GM23338 (cell line): ENCODE data around the gene IKZF1. TPM values are rescaled to one million over a fixed set of nuclear protein-coding genes. Genes with fewer than 3 reads are reported as not detected.

ENCODE experiments used
- ATAC-seq: fragments of 200-7000 bp; cut with Tn5 transposase; 3 replicates; pipeline ENCODE4 v1.9.1; 2020
- DNase-seq: peaks from one replicate; pipeline ENCODE4 v3.0.0-alpha.2; 2015; ENCODE audit warnings: low spot score
- H2AFZ ChIP-seq: fragments of 200-600 bp; sonication (generic); 2 replicates; pipeline ENCODE4 v1.8.0; 2016; ENCODE audit warnings: antibody characterized with exemption, mild to moderate bottlenecking, moderate library complexity
- H3F3A ChIP-seq: fragments of 200-600 bp; sonication (generic); replicated peaks from 2 replicates; pipeline ENCODE4 v1.8.0; 2017; ENCODE audit warnings: antibody characterized with exemption, mixed run types, low read depth
- H3K27ac ChIP-seq: fragments of 200-600 bp; sonication (generic); 2 replicates; pipeline ENCODE4 v1.6.1; 2016; ENCODE audit warnings: low read depth
- H3K27me3 ChIP-seq: fragments of 200-600 bp; sonication (generic); 2 replicates; pipeline ENCODE4 v1.8.0; 2016; ENCODE audit warnings: mild to moderate bottlenecking, mixed run types, moderate library complexity; ENCODE audit not compliant: insufficient read depth
- H3K36me3 ChIP-seq: fragments of 200-600 bp; sonication (generic); 2 replicates; pipeline ENCODE4 v1.8.0; 2016; ENCODE audit warnings: mild to moderate bottlenecking; ENCODE audit not compliant: insufficient read depth
- H3K4me1 ChIP-seq: fragments of 200-600 bp; sonication (generic); 2 replicates; pipeline ENCODE4 v1.8.0; 2016; ENCODE audit warnings: mild to moderate bottlenecking, moderate library complexity; ENCODE audit not compliant: insufficient read depth
- H3K4me2 ChIP-seq: fragments of 200-600 bp; sonication (generic); 2 replicates; pipeline ENCODE4 v1.7.1; 2017; ENCODE audit warnings: mixed run types
- H3K4me3 ChIP-seq: fragments of 200-600 bp; sonication (generic); 2 replicates; pipeline ENCODE4 v1.6.1; 2016; ENCODE audit warnings: mixed run types
- H3K79me2 ChIP-seq: fragments of 200-600 bp; sonication (generic); replicated peaks from 2 replicates; pipeline ENCODE4 v1.8.0; 2017; ENCODE audit warnings: mild to moderate bottlenecking; ENCODE audit not compliant: insufficient read depth
- H3K9me2 ChIP-seq: fragments of 200-600 bp; sonication (generic); 2 replicates; pipeline ENCODE4 v1.8.0; 2017; ENCODE audit not compliant: insufficient read depth
- H4K20me1 ChIP-seq: fragments of 200-600 bp; sonication (generic); replicated peaks from 2 replicates; pipeline ENCODE4 v1.8.0; 2017; ENCODE audit warnings: mild to moderate bottlenecking; ENCODE audit not compliant: insufficient read depth
- H3K27ac Mint-ChIP-seq: 2 replicates; pipeline ENCODE4 v1.8.0; 2020; ENCODE audit warnings: inconsistent platforms, mild to moderate bottlenecking, moderate library complexity, mixed read lengths
- H3K27me3 Mint-ChIP-seq: 3 replicates; pipeline ENCODE4 v1.8.0; 2022; ENCODE audit warnings: low read depth, mild to moderate bottlenecking, moderate library complexity, mixed read lengths, inconsistent platforms; ENCODE audit not compliant: insufficient read depth, poor library complexity
- H3K36me3 Mint-ChIP-seq: 3 replicates; pipeline ENCODE4 v1.8.0; 2021; ENCODE audit warnings: low read depth, mild to moderate bottlenecking, inconsistent platforms, moderate library complexity, mixed read lengths
- H3K4me1 Mint-ChIP-seq: 3 replicates; pipeline ENCODE4 v1.8.0; 2020; ENCODE audit warnings: mild to moderate bottlenecking, inconsistent platforms, mixed read lengths
- H3K4me3 Mint-ChIP-seq: 3 replicates; pipeline ENCODE4 v1.8.0; 2021; ENCODE audit warnings: moderate library complexity, mild to moderate bottlenecking, inconsistent platforms, mixed read lengths
- H3K9me3 Mint-ChIP-seq: 3 replicates; pipeline ENCODE4 v1.8.0; 2020; ENCODE audit warnings: moderate library complexity, mild to moderate bottlenecking, inconsistent platforms, mixed read lengths
- EZH2 ChIP-seq: fragments of 200-600 bp; sonication (generic); IDR thresholded peaks from one replicate; pipeline ENCODE4 v1.8.0; 2017; ENCODE audit warnings: antibody characterized with exemption, mild to moderate bottlenecking, low read depth; ENCODE audit not compliant: unreplicated experiment
- EZH2phosphoT487 ChIP-seq: fragments of 200-600 bp; sonication (generic); IDR thresholded peaks from one replicate; pipeline ENCODE4 v1.8.1; 2018; ENCODE audit warnings: antibody characterized with exemption; ENCODE audit not compliant: unreplicated experiment
- JUNB ChIP-seq: IDR thresholded peaks from one replicate; pipeline ENCODE4 v1.6.1; 2016; ENCODE audit warnings: antibody characterized with exemption; ENCODE audit not compliant: unreplicated experiment
- POLR2AphosphoS5 ChIP-seq: IDR thresholded peaks from 2 replicates; pipeline ENCODE4 v1.6.1; 2016; ENCODE audit warnings: antibody characterized with exemption, low read depth
- STAT1 ChIP-seq: IDR thresholded peaks from one replicate; pipeline ENCODE4 v1.6.1; 2016; ENCODE audit warnings: antibody characterized with exemption; ENCODE audit not compliant: unreplicated experiment
- ZNF114 ChIP-seq: fragments of 250-450 bp; sonication (Bioruptor Pico); IDR thresholded peaks from 2 replicates; pipeline ENCODE4 v1.5.0; 2020; ENCODE audit warnings: mild to moderate bottlenecking, moderate library complexity
- polyA plus RNA-seq: library from polyadenylated mRNA; unstranded; fragments of >200 nt; fragmentation: Nextera tagmentation; extraction: Ambion mirVana; gene quantifications from 2 replicates; pipeline ENCODE4 v1.2.1, GENCODE V29; 2016
- total RNA-seq: library from RNA; depleted of rRNA; stranded (reverse); fragments of >200 nt; shearing (Covaris generic); gene quantifications from 2 replicates; pipeline ENCODE4 v1.2.3, GENCODE V29; 2014
- TF ChIP-seq, protein P1 (sequence below): fragments of 250-450 bp; sonication (Bioruptor Pico); IDR thresholded peaks from 2 replicates; pipeline ENCODE4 v1.5.0; 2020; ENCODE audit warnings: mild to moderate bottlenecking, moderate library complexity
- TF ChIP-seq, protein P2 (sequence below): IDR thresholded peaks from one replicate; pipeline ENCODE4 v1.6.1; 2018; ENCODE audit warnings: antibody characterized with exemption; ENCODE audit not compliant: unreplicated experiment
- TF ChIP-seq, protein P3 (sequence below), 2 experiments: fragments of 200-600 bp in 1 of 2; sonication (generic) in 1 of 2; conservative IDR thresholded peaks; 2 replicates each; pipeline versions ENCODE4 v1.5.1 to v1.6.1; 2016 to 2017; ENCODE audit warnings: antibody characterized with exemption in 2 of 2, low read depth in 2 of 2, mild to moderate bottlenecking in 2 of 2, moderate library complexity in 1 of 2

IKZF1 gene
- total and polyA plus RNA-seq, 2 experiments from 2014 or later, result 0.57 to 1.8 TPM

DNA sequence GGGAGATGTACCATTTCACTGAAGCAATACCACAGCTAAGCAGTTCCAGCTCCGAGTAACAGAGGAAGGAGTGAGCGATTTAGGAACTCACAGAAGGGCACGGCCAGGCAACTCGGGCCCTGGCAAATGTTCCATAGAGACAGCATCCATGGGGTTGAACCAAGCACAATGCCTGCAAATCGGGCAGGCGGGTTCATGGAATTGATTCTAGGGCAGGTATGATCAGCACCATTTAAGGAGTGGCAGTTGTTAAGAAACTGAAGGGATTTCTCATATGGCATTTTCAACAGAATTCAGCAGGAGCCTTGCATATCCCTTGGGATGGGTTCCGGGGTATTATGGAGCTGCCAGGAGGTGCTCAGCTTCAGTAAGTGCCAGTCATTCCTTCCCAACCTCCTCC, 66.4 kb downstream of the IKZF1 start (continued):
- TF ChIP-seq, protein P1, sequence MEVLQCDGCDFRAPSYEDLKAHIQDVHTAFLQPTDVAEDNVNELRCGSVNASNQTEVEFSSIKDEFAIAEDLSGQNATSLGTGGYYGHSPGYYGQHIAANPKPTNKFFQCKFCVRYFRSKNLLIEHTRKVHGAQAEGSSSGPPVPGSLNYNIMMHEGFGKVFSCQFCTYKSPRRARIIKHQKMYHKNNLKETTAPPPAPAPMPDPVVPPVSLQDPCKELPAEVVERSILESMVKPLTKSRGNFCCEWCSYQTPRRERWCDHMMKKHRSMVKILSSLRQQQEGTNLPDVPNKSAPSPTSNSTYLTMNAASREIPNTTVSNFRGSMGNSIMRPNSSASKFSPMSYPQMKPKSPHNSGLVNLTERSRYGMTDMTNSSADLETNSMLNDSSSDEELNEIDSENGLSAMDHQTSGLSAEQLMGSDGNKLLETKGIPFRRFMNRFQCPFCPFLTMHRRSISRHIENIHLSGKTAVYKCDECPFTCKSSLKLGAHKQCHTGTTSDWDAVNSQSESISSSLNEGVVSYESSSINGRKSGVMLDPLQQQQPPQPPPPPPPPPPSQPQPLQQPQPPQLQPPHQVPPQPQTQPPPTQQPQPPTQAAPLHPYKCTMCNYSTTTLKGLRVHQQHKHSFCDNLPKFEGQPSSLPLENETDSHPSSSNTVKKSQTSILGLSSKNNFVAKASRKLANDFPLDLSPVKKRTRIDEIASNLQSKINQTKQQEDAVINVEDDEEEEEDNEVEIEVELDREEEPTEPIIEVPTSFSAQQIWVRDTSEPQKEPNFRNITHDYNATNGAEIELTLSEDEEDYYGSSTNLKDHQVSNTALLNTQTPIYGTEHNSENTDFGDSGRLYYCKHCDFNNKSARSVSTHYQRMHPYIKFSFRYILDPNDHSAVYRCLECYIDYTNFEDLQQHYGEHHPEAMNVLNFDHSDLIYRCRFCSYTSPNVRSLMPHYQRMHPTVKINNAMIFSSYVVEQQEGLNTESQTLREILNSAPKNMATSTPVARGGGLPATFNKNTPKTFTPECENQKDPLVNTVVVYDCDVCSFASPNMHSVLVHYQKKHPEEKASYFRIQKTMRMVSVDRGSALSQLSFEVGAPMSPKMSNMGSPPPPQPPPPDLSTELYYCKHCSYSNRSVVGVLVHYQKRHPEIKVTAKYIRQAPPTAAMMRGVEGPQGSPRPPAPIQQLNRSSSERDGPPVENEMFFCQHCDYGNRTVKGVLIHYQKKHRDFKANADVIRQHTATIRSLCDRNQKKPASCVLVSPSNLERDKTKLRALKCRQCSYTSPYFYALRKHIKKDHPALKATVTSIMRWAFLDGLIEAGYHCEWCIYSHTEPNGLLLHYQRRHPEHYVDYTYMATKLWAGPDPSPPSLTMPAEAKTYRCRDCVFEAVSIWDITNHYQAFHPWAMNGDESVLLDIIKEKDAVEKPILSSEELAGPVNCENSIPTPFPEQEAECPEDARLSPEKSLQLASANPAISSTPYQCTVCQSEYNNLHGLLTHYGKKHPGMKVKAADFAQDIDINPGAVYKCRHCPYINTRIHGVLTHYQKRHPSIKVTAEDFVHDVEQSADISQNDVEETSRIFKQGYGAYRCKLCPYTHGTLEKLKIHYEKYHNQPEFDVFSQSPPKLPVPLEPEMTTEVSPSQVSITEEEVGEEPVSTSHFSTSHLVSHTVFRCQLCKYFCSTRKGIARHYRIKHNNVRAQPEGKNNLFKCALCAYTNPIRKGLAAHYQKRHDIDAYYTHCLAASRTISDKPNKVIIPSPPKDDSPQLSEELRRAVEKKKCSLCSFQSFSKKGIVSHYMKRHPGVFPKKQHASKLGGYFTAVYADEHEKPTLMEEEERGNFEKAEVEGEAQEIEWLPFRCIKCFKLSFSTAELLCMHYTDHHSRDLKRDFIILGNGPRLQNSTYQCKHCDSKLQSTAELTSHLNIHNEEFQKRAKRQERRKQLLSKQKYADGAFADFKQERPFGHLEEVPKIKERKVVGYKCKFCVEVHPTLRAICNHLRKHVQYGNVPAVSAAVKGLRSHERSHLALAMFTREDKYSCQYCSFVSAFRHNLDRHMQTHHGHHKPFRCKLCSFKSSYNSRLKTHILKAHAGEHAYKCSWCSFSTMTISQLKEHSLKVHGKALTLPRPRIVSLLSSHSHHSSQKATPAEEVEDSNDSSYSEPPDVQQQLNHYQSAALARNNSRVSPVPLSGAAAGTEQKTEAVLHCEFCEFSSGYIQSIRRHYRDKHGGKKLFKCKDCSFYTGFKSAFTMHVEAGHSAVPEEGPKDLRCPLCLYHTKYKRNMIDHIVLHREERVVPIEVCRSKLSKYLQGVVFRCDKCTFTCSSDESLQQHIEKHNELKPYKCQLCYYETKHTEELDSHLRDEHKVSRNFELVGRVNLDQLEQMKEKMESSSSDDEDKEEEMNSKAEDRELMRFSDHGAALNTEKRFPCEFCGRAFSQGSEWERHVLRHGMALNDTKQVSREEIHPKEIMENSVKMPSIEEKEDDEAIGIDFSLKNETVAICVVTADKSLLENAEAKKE (CRISPR knock-in tag), result no peak
- TF ChIP-seq JUNB (no peak), EZH2phosphoT487 (no peak), POLR2AphosphoS5 (no peak), ZNF114 (CRISPR knock-in tag) (no peak)
- TF ChIP-seq, protein P2, sequence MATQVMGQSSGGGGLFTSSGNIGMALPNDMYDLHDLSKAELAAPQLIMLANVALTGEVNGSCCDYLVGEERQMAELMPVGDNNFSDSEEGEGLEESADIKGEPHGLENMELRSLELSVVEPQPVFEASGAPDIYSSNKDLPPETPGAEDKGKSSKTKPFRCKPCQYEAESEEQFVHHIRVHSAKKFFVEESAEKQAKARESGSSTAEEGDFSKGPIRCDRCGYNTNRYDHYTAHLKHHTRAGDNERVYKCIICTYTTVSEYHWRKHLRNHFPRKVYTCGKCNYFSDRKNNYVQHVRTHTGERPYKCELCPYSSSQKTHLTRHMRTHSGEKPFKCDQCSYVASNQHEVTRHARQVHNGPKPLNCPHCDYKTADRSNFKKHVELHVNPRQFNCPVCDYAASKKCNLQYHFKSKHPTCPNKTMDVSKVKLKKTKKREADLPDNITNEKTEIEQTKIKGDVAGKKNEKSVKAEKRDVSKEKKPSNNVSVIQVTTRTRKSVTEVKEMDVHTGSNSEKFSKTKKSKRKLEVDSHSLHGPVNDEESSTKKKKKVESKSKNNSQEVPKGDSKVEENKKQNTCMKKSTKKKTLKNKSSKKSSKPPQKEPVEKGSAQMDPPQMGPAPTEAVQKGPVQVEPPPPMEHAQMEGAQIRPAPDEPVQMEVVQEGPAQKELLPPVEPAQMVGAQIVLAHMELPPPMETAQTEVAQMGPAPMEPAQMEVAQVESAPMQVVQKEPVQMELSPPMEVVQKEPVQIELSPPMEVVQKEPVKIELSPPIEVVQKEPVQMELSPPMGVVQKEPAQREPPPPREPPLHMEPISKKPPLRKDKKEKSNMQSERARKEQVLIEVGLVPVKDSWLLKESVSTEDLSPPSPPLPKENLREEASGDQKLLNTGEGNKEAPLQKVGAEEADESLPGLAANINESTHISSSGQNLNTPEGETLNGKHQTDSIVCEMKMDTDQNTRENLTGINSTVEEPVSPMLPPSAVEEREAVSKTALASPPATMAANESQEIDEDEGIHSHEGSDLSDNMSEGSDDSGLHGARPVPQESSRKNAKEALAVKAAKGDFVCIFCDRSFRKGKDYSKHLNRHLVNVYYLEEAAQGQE, result no peak

DNA sequence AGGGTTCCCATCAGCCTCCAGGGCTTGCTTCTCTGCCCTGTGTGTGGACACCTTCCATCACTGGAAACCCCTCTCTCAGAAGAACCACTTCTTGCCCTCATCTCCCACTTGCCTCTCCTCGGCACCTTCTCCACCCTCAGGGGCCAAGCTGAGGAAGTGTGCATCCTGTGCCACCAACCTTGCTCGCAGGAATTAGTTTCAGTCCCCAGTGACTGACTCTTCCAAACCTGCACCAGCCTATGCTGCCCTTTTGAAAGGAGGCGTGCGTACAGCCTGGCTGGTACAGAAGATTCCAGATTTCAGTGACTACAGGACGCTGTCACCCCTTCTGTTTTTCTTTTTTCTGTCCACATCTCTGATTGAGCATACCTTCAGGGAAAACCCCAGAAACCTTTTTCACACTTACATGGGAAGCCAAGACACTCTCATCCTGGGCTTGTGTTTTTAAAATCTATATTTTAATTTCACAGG, 67.1 kb downstream of the IKZF1 start:
- Mint-ChIP-seq H3K9me3 (no peaks in the 10 kb centered on the region), H3K27me3 (no peaks in the 10 kb centered on the region), H3K27ac (no peak overlapping the region), H3K4me3 (no peak overlapping the region), H3K36me3 (no peaks in the 10 kb centered on the region), H3K4me1 (peaks cover 4% of the 10 kb centered on the region)
- Histone ChIP-seq H3K9me2 (no peaks in the 10 kb centered on the region), H3K27ac (no peak overlapping the region), H3K27me3 (no peaks in the 10 kb centered on the region), H3K4me2 (no peak overlapping the region), H3K79me2 (no peaks in the 10 kb centered on the region), H3K4me1 (peaks cover 4% of the 10 kb centered on the region; the same call in 1 of the 2 replicates), H4K20me1 (no peaks in the 10 kb centered on the region), H2AFZ (no peak overlapping the region), H3F3A (no peaks in the 10 kb centered on the region), H3K4me3 (no peak overlapping the region), H3K36me3 (no peaks in the 10 kb centered on the region)
- DNase-seq, result no peak
- no peak for ATAC-seq
- TF ChIP-seq EZH2phosphoT487, result no peak
- TF ChIP-seq, protein P2, result no peak
- TF ChIP-seq, protein P3, sequence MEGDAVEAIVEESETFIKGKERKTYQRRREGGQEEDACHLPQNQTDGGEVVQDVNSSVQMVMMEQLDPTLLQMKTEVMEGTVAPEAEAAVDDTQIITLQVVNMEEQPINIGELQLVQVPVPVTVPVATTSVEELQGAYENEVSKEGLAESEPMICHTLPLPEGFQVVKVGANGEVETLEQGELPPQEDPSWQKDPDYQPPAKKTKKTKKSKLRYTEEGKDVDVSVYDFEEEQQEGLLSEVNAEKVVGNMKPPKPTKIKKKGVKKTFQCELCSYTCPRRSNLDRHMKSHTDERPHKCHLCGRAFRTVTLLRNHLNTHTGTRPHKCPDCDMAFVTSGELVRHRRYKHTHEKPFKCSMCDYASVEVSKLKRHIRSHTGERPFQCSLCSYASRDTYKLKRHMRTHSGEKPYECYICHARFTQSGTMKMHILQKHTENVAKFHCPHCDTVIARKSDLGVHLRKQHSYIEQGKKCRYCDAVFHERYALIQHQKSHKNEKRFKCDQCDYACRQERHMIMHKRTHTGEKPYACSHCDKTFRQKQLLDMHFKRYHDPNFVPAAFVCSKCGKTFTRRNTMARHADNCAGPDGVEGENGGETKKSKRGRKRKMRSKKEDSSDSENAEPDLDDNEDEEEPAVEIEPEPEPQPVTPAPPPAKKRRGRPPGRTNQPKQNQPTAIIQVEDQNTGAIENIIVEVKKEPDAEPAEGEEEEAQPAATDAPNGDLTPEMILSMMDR (conservative IDR thresholded peaks at IDR 0.05; ENCODE audit: low read depth in 2 of 2), result no peak
- no peak for TF ChIP-seq STAT1
- TF ChIP-seq EZH2, result no peak
